Parathyroid adenoma (tissue), 2 donors: ENCODE measurements around the gene TRAF3.
"Not testable (repeated sequence)": the region's sequence is repeated elsewhere in the genome, so short reads cannot be mapped to it uniquely, and the experiment has no call there.

ENCODE experiments used
- H2AFZ ChIP-seq: fragments of 300-600 bp; sonication (generic); one replicate; pipeline ENCODE4 v1.7.0; 2017; ENCODE audit warnings: antibody characterized with exemption, mild to moderate bottlenecking
- H3K27ac ChIP-seq: fragments of 300-600 bp; sonication (generic); one replicate; pipeline ENCODE4 v1.7.0; 2017
- H3K27me3 ChIP-seq: fragments of 300-600 bp; sonication (generic); one replicate; pipeline ENCODE4 v1.7.0; 2017; ENCODE audit warnings: low read length; ENCODE audit not compliant: control insufficient read depth, insufficient read depth
- H3K36me3 ChIP-seq: fragments of 300-600 bp; sonication (generic); one replicate; pipeline ENCODE4 v1.7.0; 2017; ENCODE audit warnings: low read length; ENCODE audit not compliant: control insufficient read depth, insufficient read depth
- H3K4me1 ChIP-seq: fragments of 300-600 bp; sonication (generic); one replicate; pipeline ENCODE4 v1.7.0; 2017; ENCODE audit warnings: control low read depth
- H3K4me2 ChIP-seq: fragments of 300-600 bp; sonication (generic); one replicate; pipeline ENCODE4 v1.7.0; 2017; ENCODE audit warnings: low read length
- H3K4me3 ChIP-seq: fragments of 300-600 bp; sonication (generic); one replicate; pipeline ENCODE4 v1.7.0; 2017; ENCODE audit warnings: low read depth, low read length
- H3K79me2 ChIP-seq: fragments of 300-600 bp; sonication (generic); one replicate; pipeline ENCODE4 v1.7.0; 2017; ENCODE audit warnings: control low read depth
- H3K9ac ChIP-seq: fragments of 300-600 bp; sonication (generic); one replicate; pipeline ENCODE4 v1.7.0; 2017; ENCODE audit warnings: mild to moderate bottlenecking
- H3K9me3 ChIP-seq: fragments of 300-600 bp; sonication (generic); one replicate; pipeline ENCODE4 v1.7.0; 2017; ENCODE audit warnings: low read length; ENCODE audit not compliant: control insufficient read depth
- TF ChIP-seq, protein P1 (sequence below): fragments of 300-600 bp; sonication (generic); IDR thresholded peaks from one replicate; pipeline ENCODE4 v1.7.0; 2017; ENCODE audit warnings: antibody characterized with exemption, mild to moderate bottlenecking
- donor health status: primary hyperparathyroidism.

The TRAF3 gene

DNA sequence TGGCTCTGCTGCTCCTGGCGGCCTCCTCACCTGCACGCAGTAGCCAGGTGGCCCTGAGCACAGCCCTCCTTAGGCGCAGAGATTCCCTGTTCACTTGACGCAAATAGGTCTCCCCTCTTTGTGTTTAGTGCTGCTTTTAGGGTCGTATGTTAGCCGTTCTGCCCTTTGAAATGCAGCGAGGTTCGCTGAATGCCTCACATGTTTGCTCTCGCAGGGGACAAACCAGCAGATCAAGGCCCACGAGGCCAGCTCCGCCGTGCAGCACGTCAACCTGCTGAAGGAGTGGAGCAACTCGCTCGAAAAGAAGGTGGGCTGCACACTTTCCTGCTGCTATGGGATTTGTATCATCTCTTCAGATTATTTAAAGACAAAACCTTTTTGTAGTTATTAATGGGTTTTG lies 113.9 kb downstream of the TRAF3 start:
- Histone ChIP-seq H3K27ac (no peak overlapping the region), H3K27me3 (no peaks in the 10 kb centered on the region), H3K4me2 (no peak overlapping the region), H3K9me3 (no peaks in the 10 kb centered on the region), H3K9ac (no peak overlapping the region), H2AFZ (no peak overlapping the region), H3K36me3 (no peaks in the 10 kb centered on the region), H3K79me2 (no peaks in the 10 kb centered on the region), H3K4me1 (no peaks in the 10 kb centered on the region), H3K4me3 (no peak overlapping the region)
- TF ChIP-seq, protein P1, sequence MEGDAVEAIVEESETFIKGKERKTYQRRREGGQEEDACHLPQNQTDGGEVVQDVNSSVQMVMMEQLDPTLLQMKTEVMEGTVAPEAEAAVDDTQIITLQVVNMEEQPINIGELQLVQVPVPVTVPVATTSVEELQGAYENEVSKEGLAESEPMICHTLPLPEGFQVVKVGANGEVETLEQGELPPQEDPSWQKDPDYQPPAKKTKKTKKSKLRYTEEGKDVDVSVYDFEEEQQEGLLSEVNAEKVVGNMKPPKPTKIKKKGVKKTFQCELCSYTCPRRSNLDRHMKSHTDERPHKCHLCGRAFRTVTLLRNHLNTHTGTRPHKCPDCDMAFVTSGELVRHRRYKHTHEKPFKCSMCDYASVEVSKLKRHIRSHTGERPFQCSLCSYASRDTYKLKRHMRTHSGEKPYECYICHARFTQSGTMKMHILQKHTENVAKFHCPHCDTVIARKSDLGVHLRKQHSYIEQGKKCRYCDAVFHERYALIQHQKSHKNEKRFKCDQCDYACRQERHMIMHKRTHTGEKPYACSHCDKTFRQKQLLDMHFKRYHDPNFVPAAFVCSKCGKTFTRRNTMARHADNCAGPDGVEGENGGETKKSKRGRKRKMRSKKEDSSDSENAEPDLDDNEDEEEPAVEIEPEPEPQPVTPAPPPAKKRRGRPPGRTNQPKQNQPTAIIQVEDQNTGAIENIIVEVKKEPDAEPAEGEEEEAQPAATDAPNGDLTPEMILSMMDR: no peak

DNA sequence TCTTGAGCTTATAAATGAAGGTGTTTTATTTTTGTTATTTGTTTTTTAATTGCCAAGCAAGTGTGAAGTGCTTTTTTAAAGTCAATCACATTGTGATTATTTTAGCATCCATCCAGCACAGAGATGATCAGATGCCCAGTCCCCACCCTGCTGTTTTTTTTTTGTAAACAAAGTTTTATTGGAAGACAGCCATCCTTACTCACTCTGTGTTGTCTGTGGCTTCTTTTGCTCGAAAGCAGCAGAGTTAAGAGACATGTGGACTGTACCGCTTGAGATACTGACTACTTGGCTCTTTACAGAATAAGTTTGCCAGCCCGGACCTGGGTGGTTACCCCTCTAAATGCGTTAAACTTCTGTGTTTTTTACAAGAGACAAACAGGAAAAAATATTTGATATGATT lies 114.3 kb downstream of the TRAF3 start:
- Histone ChIP-seq H3K36me3 (no peaks in the 10 kb centered on the region), H3K79me2 (no peaks in the 10 kb centered on the region), H2AFZ (no peak overlapping the region), H3K4me2 (no peak overlapping the region), H3K9me3 (no peaks in the 10 kb centered on the region), H3K27ac (no peak overlapping the region), H3K27me3 (no peaks in the 10 kb centered on the region), H3K4me3 (no peak overlapping the region), H3K4me1 (no peaks in the 10 kb centered on the region), H3K9ac (no peak overlapping the region)
- TF ChIP-seq, protein P1: no peak

DNA sequence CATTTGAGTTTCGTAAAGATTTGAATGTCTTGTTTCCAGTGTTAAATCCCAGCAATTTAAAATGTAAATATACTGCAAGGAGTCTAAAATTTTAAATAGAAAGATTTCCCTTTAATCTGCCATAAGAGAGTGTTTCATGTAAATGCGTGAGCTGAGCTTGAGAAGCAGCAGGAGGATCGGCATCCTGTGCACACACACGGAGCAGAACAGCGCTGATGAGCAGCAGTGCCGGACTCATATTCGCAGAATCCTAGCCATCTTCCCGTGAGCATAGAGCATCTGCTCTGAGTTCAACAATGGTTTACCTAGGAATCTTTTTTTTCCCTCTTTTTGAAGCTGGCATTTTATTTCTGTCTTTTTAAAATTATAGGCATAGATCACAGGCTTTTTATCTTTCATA lies 115.4 kb downstream of the TRAF3 start:
- no peak overlapping the region for H3K4me2 ChIP-seq
- no peak overlapping the region for H2AFZ ChIP-seq
- H3K4me1 ChIP-seq: no peaks in the 10 kb centered on the region
- TF ChIP-seq, protein P1: no peak
- H3K27ac ChIP-seq: no peak overlapping the region
- no peaks in the 10 kb centered on the region for H3K36me3 ChIP-seq
- no peak overlapping the region for H3K4me3 ChIP-seq
- H3K27me3 ChIP-seq: no peaks in the 10 kb centered on the region
- H3K9ac ChIP-seq: no peak overlapping the region
- no peaks in the 10 kb centered on the region for H3K9me3 ChIP-seq
- H3K79me2 ChIP-seq: no peaks in the 10 kb centered on the region

DNA sequence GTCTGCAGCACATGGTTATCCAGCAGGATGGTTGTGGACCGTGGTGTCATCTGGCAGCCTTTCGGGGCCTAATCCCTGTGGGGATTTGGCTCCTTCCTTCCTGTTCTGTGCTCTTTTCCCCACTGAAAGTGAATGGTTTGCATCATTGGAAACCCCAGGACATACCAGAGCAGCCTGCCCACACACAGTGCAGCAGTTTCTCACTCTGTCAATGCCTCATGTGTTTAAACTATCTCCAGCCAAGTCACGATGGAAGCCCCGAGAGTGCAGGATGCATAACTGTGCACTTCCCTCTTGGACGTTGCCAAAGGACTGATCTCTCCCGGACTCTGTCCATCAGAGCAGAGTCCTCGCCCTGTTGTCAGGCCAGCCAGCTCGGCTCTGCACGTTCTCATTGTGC lies 116.2 kb downstream of the TRAF3 start:
- Histone ChIP-seq H3K79me2 (no peaks in the 10 kb centered on the region), H3K27ac (no peak overlapping the region), H3K4me3 (no peak overlapping the region), H3K27me3 (no peaks in the 10 kb centered on the region), H3K4me2 (no peak overlapping the region), H3K9me3 (no peaks in the 10 kb centered on the region), H2AFZ (no peak overlapping the region), H3K4me1 (no peaks in the 10 kb centered on the region), H3K9ac (no peak overlapping the region), H3K36me3 (no peaks in the 10 kb centered on the region)
- TF ChIP-seq, protein P1: no peak

DNA sequence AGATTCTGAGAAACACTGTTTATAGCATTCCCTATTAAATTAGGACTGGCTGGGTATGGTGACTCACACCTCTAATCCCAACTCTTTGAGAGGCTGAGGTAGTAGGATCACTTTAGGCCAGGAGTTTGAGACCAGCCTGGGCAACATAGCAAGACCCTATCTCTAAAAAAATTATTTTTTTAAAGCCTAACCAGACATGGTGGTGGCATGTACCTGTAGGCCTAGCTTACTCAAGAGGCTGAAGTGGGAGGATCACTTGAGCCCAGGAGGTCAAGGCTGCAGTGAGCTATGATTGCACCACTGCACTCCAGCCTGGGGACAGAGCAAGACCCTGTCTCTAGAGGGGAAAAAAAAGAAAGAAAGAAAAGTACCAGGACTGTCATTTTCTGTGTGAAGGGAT lies 119.5 kb downstream of the TRAF3 start:
- H3K36me3 ChIP-seq, H3K79me2 ChIP-seq, H3K9me3 ChIP-seq, H2AFZ ChIP-seq, H3K4me2 ChIP-seq, H3K27ac ChIP-seq, H3K9ac ChIP-seq, H3K4me3 ChIP-seq, H3K27me3 ChIP-seq, H3K4me1 ChIP-seq: not testable (repeated sequence)
